CD4-positive, alpha-beta T cell treated with Interleukin-1 beta for 1 hour (primary cell): ENCODE measurements around the gene ATRIP.
"Not testable (repeated sequence)": the region's sequence is repeated elsewhere in the genome, so short reads cannot be mapped to it uniquely, and the experiment has no call there.

Source experiments
- DNase-seq, 2 donors: peaks; one replicate each; pipeline ENCODE4 v3.0.0-alpha.2; 2020 to 2022

Gene ATRIP

DNA sequence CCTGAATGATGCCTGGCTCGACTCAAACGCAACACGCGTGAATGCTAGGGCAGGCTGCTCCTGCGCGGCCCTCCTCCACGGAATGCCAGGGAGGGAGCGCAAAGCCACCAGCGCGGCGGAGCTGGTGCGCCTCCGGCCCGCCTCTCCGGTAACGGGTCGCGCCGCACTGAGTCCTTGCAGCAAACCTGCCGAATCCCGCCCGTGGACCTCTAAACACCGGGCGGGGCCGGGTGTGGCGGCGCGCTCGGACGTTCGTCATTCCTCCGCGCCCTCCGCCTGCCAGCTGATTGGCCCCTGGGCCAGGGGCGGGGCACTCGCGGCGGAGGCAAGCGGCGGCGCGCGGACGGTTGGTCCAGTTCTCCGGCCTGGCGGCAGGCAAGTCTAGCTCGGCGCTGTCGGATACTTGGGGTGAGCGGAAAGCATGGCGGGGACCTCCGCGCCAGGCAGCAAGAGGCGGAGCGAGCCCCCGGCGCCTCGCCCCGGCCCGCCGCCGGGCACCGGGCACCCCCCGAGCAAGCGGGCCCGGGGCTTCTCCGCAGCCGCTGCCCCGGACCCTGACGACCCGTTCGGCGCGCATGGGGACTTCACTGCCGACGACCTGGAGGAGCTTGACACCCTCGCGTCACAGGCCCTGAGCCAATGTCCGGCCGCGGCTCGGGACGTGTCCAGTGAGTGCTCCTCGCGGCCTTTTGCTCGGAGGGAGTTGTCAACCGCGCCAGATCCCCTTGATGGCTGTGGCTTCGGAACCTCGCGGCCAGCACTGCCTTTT lies at the start of gene ATRIP:
Gene ATRIP, plus strand, starts transcription at position 313 of the 769 bp plus-strand sequence. Its CDS starts 109 bp downstream, at position 422.
- DNase-seq = peak; percentile 83 to 89

DNA sequence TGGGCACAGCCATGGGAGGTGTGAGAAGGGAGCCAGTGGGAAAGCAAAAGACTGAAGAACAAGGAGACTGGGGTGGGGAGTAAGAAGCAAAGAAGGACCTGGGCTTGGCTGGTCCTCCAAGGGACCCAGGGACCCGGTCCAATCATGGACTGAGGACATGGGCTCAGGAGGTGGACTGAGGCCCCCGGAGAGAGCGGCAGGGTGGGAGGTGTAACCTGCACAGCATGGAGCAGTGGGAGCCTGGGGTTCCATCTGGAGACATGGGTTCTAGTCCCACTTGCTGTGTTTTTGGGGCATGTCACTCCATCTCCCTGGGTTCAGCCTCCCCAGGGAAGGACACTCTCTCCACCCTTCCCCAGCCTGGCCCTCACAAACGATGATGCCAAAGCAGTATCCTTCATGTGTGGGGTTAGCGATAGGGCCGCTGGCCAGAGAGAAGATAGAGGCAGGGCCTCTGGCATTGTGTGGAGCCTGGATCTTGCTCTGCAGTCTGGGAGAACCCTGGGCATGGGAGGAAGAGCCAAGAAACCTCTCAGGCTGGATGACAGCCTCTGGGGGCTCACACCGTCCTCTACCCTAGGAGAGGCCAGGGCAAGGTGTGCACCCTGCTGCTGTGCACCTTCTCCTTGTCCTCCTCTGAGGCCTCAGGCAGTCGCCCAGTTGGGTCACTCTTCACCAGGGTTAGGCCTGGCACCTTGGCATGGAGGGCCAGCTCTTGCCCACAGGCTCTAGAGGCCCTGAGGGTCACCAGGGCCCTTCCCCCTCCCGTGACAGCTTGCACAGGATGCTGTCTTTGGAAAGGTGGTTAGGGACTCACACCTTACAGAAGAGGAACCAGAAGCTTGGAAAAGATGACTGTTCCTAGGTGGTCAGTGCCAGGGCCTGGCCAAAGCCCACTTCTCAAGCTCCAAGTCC lies 48.5 kb upstream of the ATRIP start:
- DNase-seq = no peak

DNA sequence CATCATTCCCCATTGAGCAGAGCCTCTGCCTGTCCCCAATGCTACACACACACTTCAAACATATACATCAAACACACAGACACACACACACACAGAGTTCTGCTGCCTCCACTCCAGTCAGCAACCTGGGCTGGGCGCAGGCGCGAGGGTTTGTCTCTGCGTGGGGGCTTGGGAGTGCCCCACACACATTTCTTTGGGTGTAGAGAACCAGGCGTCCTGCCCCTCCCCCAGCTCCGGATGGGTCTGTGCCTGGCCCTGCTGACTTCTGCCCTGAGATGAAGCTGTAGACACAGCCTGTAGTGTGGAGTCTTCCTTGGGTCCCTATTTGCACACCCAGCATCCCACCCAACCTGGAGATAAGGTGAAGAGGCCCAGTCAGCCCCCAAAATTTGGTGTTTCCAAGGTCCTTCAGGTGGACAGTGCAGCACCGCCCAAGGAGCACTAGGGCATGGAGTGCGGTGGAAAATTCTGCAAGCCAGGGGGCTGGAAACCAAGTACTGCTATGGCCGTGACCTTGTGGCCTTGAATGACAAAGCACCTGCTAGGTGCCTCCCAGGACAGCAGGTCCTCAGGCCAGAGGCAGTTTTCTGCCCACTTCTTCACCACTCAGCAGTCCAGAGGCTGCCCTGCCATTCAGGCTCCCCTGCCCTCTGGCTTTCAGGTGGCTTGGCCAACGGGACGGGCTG lies 47.7 kb upstream of the ATRIP start:
- DNase-seq = no peak

DNA sequence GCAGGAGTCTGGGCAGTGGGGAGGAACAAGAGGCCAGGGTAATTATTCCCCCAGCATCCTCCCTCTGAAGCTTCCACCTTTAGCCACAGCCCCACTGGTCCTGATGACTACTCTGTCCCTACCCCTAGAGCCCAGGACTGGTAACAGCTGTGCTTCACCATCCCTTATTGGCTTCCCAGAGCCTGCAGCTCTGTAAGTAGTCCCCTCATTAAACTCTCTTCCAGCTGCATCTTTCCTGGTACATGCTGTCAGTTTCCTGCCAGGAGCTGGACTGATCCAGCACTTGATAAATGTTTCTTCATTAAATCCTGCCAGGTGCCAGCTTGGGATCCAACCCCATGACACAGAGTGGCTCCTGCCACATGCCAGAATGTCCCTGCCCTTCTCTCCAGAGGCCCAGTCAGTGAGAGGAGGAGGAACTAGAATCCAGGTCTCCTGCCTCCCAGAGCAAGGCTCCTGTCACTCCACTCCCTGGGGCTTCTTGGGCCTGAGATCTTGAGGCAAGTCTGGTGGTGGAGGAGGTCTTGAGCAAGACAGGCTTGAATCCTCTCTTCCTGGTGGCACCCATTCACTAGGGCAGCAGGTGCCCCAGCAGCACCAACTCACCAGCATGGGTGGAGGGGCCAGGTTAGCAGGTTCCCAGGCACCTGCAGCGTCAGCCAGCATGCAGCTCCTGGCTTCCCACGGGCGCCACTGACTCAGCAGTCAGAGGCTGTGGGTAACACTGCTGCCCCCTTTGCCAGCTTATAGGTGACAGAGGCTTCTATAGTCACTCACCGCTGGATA lies 47.0 kb upstream of the ATRIP start:
- DNase-seq = no peak

DNA sequence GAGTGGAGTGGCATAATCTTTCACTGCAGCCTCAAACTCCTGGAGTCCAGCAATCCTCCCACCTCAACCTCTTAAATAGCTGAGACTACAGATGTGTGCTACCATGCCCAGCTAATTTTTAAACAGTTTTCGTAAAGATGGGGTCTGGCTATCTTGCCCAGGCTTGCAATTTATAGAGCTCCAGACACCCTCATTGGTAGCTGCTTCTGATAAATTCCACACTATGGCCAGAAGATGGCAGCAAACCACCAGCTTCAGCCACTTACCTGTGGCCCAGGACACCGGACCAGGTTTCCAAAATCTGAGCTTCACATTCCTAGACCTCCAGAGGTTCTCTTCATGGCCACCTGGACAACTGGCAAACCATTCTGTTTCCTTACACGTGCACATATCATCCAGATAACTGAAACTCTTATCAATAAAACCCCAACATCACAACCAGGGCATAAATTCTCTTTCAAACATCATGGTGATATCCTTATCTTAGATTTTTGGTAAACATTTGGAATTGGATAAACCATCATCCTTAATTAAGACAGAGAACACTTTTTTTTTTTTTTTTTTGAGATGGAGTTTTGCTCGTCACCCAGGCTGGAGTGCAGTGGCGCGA lies 45.6 kb upstream of the ATRIP start:
- DNase-seq = peak; percentile 76 to 83

DNA sequence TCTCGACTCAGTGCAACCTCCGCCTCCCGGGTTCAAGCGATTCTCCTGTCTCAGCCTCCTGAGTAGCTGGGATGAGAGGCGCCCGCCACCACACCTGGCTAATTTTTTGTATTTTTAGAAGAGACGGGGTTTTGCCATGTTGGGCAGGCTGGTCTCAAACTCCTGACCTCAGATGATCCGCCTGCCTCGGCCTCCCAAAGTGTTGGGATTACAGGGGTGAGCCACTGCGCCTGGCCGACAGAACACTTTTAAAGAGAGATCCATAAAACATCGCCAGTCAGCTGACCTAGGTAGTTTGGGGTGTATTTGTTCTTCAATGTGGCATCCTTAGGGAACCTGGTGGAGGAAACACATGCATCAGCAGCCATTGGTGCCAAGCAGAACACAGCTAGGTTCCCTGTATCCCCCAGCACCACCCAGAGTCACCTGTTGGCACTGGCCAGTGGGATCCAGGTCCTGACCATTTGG lies 45.1 kb upstream of the ATRIP start:
- not testable (repeated sequence) for DNase-seq

DNA sequence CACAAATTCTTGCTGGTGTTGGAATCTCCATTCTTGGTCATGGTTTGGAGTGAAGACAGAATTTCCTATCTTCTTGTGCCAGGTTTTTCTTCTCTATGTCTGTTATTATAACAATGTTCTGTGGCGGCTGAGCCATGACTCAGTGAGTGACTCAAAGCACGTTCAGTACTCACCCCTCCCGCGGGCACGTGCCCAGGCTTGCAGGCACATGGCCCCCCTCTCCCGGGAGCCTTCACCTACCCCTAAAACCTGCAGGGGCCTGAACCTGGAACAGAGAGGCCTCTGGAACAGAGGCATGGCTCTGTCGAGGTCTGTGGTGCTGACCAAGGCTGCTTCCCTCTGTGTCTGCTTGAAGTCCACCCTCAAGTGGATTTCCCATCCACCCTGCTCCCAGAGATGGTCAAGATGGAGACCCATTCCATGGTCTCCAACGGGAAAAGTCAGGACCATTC lies 44.2 kb upstream of the ATRIP start:
- no peak for DNase-seq

DNA sequence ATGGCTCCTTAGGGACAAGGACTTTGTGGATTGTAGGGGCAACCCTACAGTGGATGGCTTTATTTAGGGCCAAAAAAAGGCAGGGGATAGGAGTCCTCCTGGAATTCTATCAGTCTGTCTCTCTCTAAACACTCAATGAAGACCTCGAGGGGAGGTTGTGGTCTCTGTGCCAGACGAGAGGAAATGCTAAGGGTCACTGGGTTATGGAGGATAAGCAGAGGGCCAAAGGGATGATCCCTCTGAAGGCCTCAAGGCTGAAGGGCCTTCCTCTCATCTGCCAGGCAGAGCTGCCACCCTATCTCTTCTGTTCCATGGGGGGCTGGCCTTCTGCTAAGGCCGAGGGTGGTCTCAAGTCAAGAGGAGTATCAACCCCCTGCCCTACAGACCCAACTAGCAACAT lies 43.6 kb upstream of the ATRIP start:
- DNase-seq = no peak

DNA sequence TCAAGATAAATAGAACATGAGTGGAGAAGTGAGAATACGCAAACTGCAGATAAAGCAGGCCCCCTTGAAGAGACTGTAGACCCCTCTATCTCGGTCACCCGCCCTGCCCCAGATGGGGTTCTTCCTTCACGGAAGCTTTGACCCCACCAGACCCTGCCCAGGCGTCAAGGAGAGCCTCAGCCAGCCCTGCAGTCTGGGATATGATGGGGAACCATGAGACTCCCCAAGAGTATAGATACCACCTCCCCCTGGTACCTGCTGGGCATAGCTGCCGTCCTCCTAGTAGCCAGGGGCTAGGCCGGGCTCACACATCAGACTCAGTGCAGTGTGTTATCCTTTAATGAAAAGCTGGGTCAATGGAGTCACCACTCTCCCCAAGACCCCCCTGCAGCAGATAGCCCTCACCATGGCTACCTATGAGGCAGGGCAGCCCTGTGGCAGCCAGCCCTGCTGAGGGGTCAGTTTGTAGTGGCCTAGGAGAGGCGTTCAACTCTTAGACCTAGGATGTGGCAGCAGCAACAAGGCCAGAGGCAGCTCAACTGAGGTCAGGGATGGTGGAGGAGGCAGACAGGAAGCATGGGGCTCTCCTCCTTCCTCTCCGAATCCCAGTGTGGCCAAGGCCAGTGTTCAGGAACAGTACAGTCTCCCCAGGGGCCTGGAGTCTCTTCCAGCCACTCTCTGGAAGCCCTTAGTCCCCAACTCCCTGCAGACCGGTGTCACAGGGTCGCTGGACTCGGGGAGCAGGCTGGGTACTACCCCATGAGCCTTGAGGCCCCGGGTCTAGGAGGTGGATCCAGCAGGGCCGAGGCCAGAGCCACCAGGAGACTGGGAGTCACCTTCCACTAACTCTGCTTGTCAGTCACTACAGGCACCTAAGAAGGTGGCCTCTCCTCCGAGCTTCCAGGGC lies 42.8 kb upstream of the ATRIP start:
- DNase-seq = no peak

DNA sequence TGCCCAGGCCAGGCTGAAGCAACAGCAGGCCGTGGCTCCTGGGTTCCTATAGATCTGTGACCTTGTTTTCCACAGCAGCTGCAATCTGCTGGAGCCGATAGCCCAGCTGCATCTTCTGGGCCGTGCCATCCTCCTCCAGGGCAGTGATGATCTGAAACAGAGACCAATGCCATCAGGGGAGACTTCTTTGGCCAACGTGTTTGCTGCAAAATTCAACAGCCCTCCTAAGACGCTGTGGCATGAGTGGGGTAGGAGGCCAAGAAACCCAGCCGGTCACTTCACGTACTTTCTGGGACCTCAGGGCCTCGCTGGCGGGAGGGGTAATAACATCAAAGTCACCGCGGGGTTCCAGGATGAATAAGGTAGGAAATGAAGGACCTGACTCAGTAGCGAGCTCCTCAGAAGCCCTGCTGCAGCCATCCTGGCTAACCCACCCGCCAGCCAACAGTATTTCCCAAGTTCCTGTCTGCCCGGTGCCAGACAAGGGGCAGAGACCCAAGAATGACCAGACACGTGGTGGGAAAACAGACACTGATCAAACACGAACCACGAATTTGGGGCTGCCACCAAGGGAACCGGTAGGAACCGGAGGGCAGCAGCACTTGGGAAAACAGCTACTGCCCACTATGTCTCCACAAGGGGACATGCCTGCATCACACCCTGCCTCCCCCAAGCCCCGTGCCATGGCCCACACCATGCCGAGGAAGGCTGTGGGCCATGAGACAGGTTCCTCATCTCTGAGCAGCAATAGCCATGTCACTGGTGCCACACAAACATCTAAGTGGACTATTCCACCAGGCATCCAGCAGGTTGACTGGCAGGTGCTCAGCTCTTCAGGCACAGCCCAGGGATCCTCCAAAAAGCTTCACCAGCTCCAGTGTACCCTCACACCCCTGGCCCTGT lies 41.8 kb upstream of the ATRIP start:
- DNase-seq = no peak

DNA sequence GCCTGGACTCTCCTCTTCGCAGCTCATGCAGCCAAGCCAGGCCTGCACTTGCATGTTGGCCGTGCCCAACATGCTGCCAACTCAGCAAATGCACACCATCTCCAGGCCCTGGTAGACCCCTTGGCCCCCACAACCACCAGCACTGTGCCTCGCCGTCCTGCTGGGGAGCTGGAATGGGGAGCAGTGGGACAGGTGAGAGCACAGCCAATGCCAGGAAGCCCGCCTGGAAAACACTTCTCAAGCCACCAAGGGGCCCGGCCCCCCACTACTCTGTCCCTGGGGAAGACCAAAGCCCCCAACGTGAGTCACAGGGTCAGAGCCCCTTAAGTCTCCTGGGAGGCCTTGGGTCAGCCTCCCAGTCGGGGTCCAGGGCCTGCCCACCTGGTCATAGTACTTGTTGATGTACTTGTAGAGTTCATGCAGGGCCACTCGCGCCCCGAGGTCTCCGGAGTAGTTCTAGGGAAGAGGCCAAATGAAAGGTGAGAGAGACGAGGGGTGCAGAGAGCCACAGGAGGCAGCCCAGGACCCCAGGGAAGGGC lies 41.1 kb upstream of the ATRIP start:
- no peak for DNase-seq

DNA sequence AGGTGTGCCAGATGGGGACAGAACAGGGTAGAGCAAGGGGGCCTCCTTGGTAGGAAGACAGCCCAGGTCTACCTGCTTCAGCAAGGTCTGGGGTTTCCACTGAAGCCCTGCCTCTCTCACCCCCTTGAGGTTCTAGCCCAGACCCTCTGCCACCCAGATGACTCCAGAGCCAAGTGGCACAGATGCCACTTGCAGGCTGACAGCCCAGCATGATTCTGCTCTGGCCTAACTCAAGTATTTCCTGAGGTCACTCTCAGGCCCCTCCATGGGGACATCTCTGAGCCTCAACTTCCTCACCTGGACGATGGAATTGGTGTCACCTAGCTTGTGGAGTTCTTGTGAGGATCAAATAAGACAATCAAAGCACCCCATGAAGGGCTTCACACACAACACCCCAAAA lies 40.6 kb upstream of the ATRIP start:
- DNase-seq = no peak

DNA sequence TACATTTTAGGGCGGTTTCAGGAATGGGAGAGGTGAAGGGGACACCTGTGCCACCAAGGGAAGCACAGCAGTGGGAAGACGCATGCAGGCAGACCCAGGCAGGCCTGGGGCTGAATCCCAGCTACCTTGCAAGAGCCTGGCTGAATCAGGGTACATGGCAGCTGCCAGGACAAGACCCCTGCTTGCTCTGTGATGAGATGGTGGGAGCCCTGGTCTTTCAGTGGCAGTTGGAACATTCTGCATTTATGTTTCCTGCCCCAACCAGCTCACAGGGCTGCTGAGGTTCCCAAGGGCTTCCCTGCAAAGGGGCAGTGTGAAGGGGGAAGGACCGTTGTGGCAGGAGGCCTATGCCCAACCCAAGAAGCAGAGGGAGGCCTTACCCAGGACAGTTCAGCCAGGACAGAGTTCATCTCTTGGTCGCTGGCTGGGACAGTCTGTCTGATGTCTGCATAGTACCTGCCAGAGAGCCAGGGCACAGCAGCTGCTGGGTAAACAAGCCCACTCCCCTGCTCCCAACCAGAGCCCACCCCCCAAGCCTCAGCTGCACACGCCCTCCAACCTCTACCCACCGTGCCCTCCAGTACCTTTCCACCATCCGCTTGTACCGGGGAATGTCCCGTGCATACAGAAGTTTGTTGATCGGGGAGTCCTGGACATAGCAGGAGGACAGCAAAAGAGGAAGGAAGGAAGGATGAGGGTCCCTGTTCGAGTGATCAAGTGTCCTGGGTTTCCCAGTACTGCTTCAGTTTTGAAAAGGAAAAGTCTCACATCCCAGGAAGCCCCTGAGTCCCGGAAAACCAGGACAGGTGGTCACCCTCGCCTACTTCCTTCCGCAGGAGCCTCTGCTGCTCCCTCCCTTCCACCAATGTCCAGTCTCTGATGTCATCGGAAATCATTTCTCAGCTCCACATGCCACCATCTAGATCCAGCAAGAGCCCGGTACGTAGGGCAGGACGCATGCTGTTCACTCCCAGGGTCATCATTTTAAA lies 39.8 kb upstream of the ATRIP start:
- DNase-seq = no peak

DNA sequence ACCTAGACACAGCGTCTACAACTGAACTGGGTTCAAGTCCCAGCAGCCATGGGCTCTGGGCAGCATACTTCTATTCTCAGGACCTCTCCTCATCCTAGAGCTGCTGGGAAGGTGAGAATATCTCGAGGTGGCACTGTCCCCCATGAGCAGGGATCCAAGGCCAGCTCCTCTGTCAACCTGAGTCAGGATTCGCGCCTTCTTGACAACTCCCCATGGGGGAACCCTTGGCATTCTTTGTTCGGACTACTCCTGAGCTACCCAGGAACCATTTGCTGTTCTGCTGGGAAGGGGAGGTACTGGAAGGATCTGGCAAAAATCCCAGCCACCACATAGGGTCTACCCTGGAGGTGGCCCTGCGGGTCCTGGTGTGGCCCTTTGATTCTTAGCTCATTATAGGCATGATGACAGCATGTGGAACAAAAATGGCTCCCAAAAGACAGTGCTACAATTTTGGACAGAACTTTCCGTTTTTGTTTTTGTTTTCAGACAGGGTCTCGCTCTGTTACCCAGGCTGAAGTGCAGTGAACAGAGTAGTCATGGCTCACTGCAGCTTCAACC lies 38.9 kb upstream of the ATRIP start:
- no peak for DNase-seq

DNA sequence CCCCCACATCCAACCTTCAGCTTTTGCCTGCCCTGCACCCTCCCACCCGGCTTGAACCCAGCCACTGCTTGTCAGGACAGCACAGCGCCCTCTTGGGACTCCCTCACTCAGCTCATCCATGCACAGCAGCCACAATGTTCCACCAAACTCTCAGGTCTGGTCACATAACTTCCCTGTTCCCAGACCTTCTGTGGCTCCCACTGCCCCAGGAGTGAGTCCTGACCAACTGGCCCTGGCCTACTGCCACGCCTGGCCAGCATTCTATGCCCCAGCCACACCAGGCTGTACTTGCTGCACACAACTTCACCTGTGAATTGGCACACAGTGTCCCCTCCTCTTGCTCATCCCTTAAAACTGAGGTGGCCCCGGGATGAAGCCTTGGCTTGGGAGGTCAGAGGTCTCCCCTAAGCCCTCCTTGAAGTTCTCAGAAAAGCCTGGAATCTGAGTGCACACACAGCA lies 37.7 kb upstream of the ATRIP start:
- DNase-seq = no peak

DNA sequence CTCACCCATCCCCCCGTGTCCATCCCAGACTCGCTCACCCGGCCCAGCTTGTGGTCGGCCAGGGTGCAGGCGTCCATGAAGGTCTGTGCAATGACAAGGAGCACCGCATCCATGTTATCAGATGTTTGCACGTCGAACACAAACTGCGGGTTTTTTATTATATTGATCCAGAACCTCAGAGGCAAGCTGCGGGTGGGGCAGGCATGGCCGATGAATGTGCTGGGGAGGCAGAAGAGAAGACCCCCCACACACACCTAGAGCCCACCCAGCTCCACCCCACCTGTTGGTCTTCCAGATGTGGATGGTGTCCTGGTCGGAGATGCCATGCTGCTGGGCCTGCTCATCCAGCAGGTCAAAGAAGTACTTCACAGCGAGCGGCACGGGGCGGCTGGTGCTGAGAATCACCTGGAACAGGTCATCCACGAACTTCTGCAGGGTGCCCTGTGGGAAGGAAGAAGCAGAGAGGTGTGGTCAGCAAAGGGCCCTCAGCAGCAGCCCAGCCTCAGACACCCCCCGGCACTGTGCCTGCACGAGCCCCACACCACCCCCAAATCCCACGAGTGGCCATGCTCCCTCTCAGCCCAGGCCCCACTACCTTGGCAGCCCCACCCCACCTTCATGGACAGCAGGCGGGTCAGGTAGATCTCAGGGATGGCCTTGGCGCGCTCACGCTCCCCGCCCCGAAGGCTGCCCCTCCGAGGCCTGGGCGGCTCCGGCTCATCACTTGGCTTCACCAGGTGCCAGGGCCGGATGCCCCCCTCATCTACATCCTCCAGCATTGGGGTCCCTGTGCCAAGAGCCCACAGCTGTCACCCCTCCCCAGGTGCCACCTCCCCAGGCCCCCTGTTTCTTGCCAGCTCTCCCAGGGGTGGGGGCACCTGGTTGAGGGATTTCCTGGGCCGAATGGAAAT lies 37.0 kb upstream of the ATRIP start:
- DNase-seq = no peak
